PC-9 (cell line): Measurements from ENCODE around the gene GATM. TPM values are rescaled to one million over a fixed set of nuclear protein-coding genes. Genes with fewer than 3 reads are reported as not detected.

Experiments
- BruUV-seq: library from RNA; stranded (reverse); fragments of 400-500 nt; replicated peaks from 2 replicates; lab custom pipeline; 2021; lab: Mats Ljungman, UMichigan
- CTCF ChIA-PET: fragments of 300-600 bp; sonication (Branson Sonifier 250); formaldehyde crosslinking; loops from one replicate; lab custom pipeline; 2022; ENCODE audit warnings: antibody characterized with exemption; lab: Charles Lee
- POLR2A ChIA-PET: fragments of 300-600 bp; sonication (Branson Sonifier 250); formaldehyde crosslinking; loops from one replicate; lab custom pipeline; 2022; ENCODE audit warnings: antibody characterized with exemption; ENCODE audit not compliant: unreplicated experiment; lab: Charles Lee
- DNase-seq, 2 experiments: peaks; one replicate each; pipeline versions ENCODE4 v3.0.0 to v3.0.0-alpha.2; 2015 to 2022; ENCODE audit warnings: mixed read lengths in 1 of 2
- H2AFZ ChIP-seq: fragments of 200-600 bp; sonication (generic); 2 replicates; pipeline ENCODE4 v1.8.1; 2017; ENCODE audit warnings: antibody characterized with exemption
- H3F3A ChIP-seq: fragments of 200-600 bp; sonication (generic); 2 replicates; pipeline ENCODE4 v1.8.1; 2017; ENCODE audit warnings: antibody characterized with exemption, mild to moderate bottlenecking, low read depth; ENCODE audit not compliant: insufficient read depth
- H3K27ac ChIP-seq: fragments of 200-600 bp; sonication (generic); 2 replicates; pipeline ENCODE4 v1.6.1; 2016; ENCODE audit warnings: mixed run types
- H3K27me3 ChIP-seq: fragments of 200-600 bp; sonication (generic); 2 replicates; pipeline ENCODE4 v1.6.1; 2016; ENCODE audit warnings: low read depth, mixed run types; ENCODE audit not compliant: insufficient read depth
- H3K36me3 ChIP-seq: fragments of 200-600 bp; sonication (generic); 2 replicates; pipeline ENCODE4 v1.6.1; 2016; ENCODE audit warnings: low read depth, mixed run types
- H3K4me1 ChIP-seq: fragments of 200-600 bp; sonication (generic); replicated peaks from 2 replicates; pipeline ENCODE4 v1.6.1; 2016; ENCODE audit warnings: mixed run types; ENCODE audit not compliant: insufficient read depth
- H3K4me2 ChIP-seq: fragments of 200-600 bp; sonication (generic); 2 replicates; pipeline ENCODE4 v1.6.1; 2017; ENCODE audit warnings: mixed run types
- H3K4me3 ChIP-seq: fragments of 200-600 bp; sonication (generic); 2 replicates; pipeline ENCODE4 v1.6.1; 2016; ENCODE audit warnings: mixed run types
- H3K79me2 ChIP-seq: fragments of 200-600 bp; sonication (generic); 2 replicates; pipeline ENCODE4 v1.6.1; 2017; ENCODE audit warnings: low read depth, mixed run types
- H3K9me2 ChIP-seq: fragments of 200-600 bp; sonication (generic); 2 replicates; pipeline ENCODE4 v1.8.1; 2017; ENCODE audit warnings: mild to moderate bottlenecking; ENCODE audit not compliant: insufficient read depth
- H3K9me3 ChIP-seq: fragments of 200-600 bp; sonication (generic); 2 replicates; pipeline ENCODE4 v1.8.1; 2016; ENCODE audit warnings: low read depth; ENCODE audit not compliant: insufficient read depth
- H4K20me1 ChIP-seq: fragments of 200-600 bp; sonication (generic); 2 replicates; pipeline ENCODE4 v1.8.1; 2017; ENCODE audit not compliant: insufficient read depth
- EZH2 ChIP-seq: fragments of 200-600 bp; sonication (generic); IDR thresholded peaks from 2 replicates; pipeline ENCODE4 v1.8.0; 2017; ENCODE audit warnings: antibody characterized with exemption, low read depth
- intact Hi-C: fragments of 100-400 bp; cut with micrococcal nuclease; formaldehyde crosslinking; loops from one replicate; pipeline ENCODE4 v1.10.0; 2022; ENCODE audit not compliant: unreplicated experiment
- total RNA-seq: library from RNA; stranded (reverse); gene quantifications from 2 replicates; pipeline ENCODE4 v1.2.3, GENCODE V29; 2021
- TF ChIP-seq, protein P1 (sequence below): fragments of 200-600 bp; sonication (generic); conservative IDR thresholded peaks from 2 replicates; pipeline ENCODE4 v1.6.1; 2017; ENCODE audit warnings: mixed run types, antibody characterized with exemption, mild to moderate bottlenecking, moderate library complexity

The GATM gene
- total RNA-seq, 1 experiment from 2014 or later, result 9.8 TPM

GRCh38 chr15:45354711-45355110 is 23.6 kb downstream of the GATM start:
- H4K20me1 ChIP-seq, result no peaks in the 10 kb centered on the region
- H3K9me3 ChIP-seq, result no peaks in the 10 kb centered on the region
- H3K4me2 ChIP-seq, result no peak overlapping the region
- DNase-seq, result no peak
- H3K27ac ChIP-seq, result no peak overlapping the region
- intact Hi-C loops, result no loop called here
- no peak overlapping the region for H3K4me3 ChIP-seq
- H3K79me2 ChIP-seq, result no peaks in the 10 kb centered on the region
- POLR2A ChIA-PET, result no interaction called here
- BruUV-seq, result no TSS peak
- H3K4me1 ChIP-seq, result no peaks in the 10 kb centered on the region
- H3K36me3 ChIP-seq, result no peaks in the 10 kb centered on the region
- no peak overlapping the region for H2AFZ ChIP-seq
- H3K9me2 ChIP-seq, result no peaks in the 10 kb centered on the region
- CTCF ChIA-PET, result no interaction called here
- no peaks in the 10 kb centered on the region for H3F3A ChIP-seq
- H3K27me3 ChIP-seq, result no peaks in the 10 kb centered on the region
- TF ChIP-seq, protein P1, sequence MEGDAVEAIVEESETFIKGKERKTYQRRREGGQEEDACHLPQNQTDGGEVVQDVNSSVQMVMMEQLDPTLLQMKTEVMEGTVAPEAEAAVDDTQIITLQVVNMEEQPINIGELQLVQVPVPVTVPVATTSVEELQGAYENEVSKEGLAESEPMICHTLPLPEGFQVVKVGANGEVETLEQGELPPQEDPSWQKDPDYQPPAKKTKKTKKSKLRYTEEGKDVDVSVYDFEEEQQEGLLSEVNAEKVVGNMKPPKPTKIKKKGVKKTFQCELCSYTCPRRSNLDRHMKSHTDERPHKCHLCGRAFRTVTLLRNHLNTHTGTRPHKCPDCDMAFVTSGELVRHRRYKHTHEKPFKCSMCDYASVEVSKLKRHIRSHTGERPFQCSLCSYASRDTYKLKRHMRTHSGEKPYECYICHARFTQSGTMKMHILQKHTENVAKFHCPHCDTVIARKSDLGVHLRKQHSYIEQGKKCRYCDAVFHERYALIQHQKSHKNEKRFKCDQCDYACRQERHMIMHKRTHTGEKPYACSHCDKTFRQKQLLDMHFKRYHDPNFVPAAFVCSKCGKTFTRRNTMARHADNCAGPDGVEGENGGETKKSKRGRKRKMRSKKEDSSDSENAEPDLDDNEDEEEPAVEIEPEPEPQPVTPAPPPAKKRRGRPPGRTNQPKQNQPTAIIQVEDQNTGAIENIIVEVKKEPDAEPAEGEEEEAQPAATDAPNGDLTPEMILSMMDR, result no peak
- no peak for TF ChIP-seq EZH2

DNA sequence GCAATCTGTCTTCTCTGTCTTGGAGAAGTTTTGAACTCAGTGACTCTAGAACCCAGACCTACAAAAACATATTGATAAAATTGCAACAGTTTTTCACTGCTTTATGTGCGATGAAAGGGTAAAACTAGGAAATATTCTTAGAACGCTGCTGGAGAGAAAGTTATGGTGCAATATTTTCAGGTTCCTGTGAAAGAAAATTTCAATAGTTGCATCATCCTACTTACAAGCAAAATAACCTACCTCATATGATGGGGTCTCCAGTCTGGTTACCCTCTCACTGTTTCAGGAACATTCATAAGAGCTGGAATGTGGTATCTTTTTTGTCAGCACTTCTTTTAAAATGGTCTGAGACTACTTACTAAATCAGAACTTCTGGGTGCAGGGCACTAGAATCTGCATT is 27.1 kb downstream of the GATM start:
- H3K36me3 ChIP-seq, result no peaks in the 10 kb centered on the region
- H3K9me2 ChIP-seq, result no peaks in the 10 kb centered on the region
- no peak for DNase-seq
- no peak overlapping the region for H3K27ac ChIP-seq
- no peak overlapping the region for H3K4me2 ChIP-seq
- no TSS peak for BruUV-seq
- no peaks in the 10 kb centered on the region for H3K9me3 ChIP-seq
- no peak overlapping the region for H3K4me3 ChIP-seq
- intact Hi-C loops, result no loop called here
- TF ChIP-seq EZH2, result no peak
- TF ChIP-seq, protein P1, result no peak
- H3F3A ChIP-seq, result no peaks in the 10 kb centered on the region
- H3K4me1 ChIP-seq, result peaks cover 8% of the 10 kb centered on the region
- H4K20me1 ChIP-seq, result no peaks in the 10 kb centered on the region
- H3K27me3 ChIP-seq, result no peaks in the 10 kb centered on the region
- ChIA-PET CTCF (no interaction called here), POLR2A (interaction anchor here (0.7 kb wide), 1 partner anchor 212 kb away, joined by 4 read pairs; no protein-coding TSS in a partner anchor)
- no peaks in the 10 kb centered on the region for H3K79me2 ChIP-seq
- no peak overlapping the region for H2AFZ ChIP-seq

- DNase-seq, result no peak
- Histone ChIP-seq H3K79me2 (no peaks in the 10 kb centered on the region), H3K4me3 (no peak overlapping the region), H3F3A (no peaks in the 10 kb centered on the region), H3K9me2 (no peaks in the 10 kb centered on the region), H3K27me3 (no peaks in the 10 kb centered on the region), H3K4me1 (peaks cover 21% of the 10 kb centered on the region), H3K36me3 (no peaks in the 10 kb centered on the region), H3K27ac (no peak overlapping the region), H4K20me1 (no peaks in the 10 kb centered on the region), H3K9me3 (no peaks in the 10 kb centered on the region), H2AFZ (no peak overlapping the region), H3K4me2 (no peak overlapping the region)
- TF ChIP-seq EZH2, result no peak
- TF ChIP-seq, protein P1, result no peak
- CTCF ChIA-PET, result no interaction called here
- intact Hi-C loops, result no loop called here
- BruUV-seq, result no TSS peak
- POLR2A ChIA-PET, result no interaction called here
Observed at GRCh38 chr15:45349623-45350022, 28.7 kb downstream of the GATM start.
